Liver (tissue), 3 donors: ENCODE data around the gene ATP13A5.

ENCODE experiments used
- FOXA1 ChIP-seq: IDR thresholded peaks from 2 replicates; pipeline ENCODE4 v1.6.1; 2016; ENCODE audit warnings: antibody characterized with exemption
- JUND ChIP-seq, 2 donors: IDR thresholded peaks; 2 replicates each; pipeline ENCODE4 v1.6.1; 2016; ENCODE audit warnings: antibody characterized with exemption in 2 of 2
- TF ChIP-seq, protein P1 (sequence below): fragments of 150-350 bp; IDR thresholded peaks from 2 replicates; pipeline ENCODE4 v1.5.1; 2017; ENCODE audit warnings: improper control_type of control experiment, low read depth, low read length; ENCODE audit not compliant: missing input control
- donor health status: healthy.
- donor health status: healthy.

DNA sequence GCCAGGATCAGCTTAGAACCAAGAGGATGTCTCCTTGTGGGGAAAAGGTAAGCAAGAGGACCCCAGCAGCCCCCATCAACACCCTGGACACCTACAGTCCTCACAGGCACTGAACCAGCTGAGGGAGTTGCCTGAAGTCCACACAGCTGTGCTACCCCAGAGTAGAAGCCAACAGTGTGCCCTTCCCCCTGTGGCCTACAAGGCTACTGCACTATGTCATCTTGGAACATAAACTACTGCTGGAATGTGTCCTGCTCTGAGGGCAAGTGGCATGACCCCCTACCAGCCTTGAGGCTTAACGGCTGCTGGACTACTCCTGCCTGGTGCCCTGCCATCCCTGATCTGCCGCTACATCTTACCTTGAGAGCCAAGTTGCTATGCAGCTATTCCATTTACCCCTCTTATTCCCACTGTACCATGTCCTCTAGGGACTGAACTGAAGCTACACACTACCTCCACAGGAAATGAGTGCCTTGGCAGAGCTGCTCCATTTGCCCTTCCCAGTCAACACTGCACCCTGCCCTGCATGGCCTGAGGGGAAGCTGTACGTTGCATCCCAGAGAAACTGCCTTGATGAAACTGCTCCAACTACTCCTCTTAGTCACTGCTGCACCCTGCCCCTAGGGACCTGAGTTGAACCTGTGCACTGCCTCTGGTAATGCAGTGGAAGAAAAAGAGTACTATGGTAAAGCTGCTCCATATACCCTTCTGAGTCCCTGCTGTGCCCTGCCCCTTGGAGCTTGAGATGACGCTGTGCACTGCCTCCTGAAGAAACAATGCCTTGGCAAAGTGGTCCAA, 40.2 kb upstream of the ATP13A5 start:
- TF ChIP-seq, protein P1, sequence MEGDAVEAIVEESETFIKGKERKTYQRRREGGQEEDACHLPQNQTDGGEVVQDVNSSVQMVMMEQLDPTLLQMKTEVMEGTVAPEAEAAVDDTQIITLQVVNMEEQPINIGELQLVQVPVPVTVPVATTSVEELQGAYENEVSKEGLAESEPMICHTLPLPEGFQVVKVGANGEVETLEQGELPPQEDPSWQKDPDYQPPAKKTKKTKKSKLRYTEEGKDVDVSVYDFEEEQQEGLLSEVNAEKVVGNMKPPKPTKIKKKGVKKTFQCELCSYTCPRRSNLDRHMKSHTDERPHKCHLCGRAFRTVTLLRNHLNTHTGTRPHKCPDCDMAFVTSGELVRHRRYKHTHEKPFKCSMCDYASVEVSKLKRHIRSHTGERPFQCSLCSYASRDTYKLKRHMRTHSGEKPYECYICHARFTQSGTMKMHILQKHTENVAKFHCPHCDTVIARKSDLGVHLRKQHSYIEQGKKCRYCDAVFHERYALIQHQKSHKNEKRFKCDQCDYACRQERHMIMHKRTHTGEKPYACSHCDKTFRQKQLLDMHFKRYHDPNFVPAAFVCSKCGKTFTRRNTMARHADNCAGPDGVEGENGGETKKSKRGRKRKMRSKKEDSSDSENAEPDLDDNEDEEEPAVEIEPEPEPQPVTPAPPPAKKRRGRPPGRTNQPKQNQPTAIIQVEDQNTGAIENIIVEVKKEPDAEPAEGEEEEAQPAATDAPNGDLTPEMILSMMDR, result no peak
- TF ChIP-seq JUND (IDR thresholded peaks at IDR 0.05) (no peak), FOXA1 (no peak)
